SH-SY5Y (cell line): Measurements from ENCODE around the gene HDAC9.

Experiments
- GATA2 ChIP-seq: IDR thresholded peaks from 2 replicates; pipeline ENCODE4 v1.6.1; 2011; ENCODE audit warnings: mild to moderate bottlenecking, low read depth, low read length
- GATA3 ChIP-seq: IDR thresholded peaks from 2 replicates; pipeline ENCODE4 v1.6.1; 2011; ENCODE audit warnings: low read depth, mild to moderate bottlenecking, low read length, moderate library complexity

GRCh38 chr7:18499407-18500177, 4.0 kb downstream of the HDAC9 start:
- TF ChIP-seq GATA2: no peak
- peak; percentile 78 for TF ChIP-seq GATA3
